ENCODE data around the gene CERS1. TPM values are rescaled to one million over a fixed set of nuclear protein-coding genes. Genes with fewer than 3 reads are reported as not detected.

Gene CERS1
- total RNA-seq, 1 donor from 2014 or later: not detected

DNA sequence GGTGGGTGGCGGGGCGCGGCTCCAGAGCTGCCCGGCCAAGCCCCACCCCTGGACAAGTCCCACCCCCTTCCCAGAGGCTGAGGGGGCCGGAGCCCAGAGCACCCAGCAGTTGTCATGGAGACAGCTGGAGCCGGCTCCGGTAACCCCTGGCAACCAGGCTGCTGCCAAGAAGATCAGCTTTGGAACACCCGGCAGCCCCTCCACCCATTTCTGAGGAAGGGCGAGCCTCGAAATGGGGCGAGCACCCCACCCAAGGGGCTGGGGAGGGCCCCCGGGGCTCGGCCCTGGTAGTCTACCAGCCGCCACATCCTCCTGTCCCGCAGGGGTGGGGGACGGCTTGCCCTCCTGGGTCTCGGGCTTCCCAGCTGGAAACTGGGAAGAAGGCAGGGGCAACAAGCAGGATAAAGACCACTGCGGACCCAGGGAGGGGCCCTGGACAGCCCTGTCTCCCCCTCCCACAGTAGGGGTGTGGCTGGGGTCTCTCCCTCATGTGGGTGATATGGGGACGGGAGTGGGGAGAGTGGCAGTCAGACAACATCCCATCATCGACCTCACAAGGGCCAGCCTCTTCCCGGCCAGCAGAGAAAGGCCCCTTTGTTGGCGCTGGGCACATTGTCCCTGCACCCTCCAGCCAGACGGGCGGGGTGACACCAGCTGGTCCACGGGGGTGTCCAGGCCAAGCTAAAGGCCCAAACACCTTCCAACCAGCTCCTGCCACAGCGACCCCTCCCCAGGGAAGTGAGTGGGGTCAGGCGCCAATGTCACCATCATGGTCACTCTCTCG, 1.5 kb downstream of the CERS1 start:
- Histone ChIP-seq H3K4me1 (peaks cover 3% of the 10 kb centered on the region), H3K9me3 (no peaks in the 10 kb centered on the region), H3K4me3 (no peak overlapping the region), H3K36me3 (peaks cover 8% of the 10 kb centered on the region), H3K27me3 (peaks cover 24% of the 10 kb centered on the region), H3K27ac (no peak overlapping the region)
- TF ChIP-seq, protein P1, sequence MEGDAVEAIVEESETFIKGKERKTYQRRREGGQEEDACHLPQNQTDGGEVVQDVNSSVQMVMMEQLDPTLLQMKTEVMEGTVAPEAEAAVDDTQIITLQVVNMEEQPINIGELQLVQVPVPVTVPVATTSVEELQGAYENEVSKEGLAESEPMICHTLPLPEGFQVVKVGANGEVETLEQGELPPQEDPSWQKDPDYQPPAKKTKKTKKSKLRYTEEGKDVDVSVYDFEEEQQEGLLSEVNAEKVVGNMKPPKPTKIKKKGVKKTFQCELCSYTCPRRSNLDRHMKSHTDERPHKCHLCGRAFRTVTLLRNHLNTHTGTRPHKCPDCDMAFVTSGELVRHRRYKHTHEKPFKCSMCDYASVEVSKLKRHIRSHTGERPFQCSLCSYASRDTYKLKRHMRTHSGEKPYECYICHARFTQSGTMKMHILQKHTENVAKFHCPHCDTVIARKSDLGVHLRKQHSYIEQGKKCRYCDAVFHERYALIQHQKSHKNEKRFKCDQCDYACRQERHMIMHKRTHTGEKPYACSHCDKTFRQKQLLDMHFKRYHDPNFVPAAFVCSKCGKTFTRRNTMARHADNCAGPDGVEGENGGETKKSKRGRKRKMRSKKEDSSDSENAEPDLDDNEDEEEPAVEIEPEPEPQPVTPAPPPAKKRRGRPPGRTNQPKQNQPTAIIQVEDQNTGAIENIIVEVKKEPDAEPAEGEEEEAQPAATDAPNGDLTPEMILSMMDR (IDR thresholded peaks at IDR 0.05): no peak
- ATAC-seq: no peak
- intact Hi-C loops (cut with DNase I): no loop called here
- DNase-seq: no peak

DNA sequence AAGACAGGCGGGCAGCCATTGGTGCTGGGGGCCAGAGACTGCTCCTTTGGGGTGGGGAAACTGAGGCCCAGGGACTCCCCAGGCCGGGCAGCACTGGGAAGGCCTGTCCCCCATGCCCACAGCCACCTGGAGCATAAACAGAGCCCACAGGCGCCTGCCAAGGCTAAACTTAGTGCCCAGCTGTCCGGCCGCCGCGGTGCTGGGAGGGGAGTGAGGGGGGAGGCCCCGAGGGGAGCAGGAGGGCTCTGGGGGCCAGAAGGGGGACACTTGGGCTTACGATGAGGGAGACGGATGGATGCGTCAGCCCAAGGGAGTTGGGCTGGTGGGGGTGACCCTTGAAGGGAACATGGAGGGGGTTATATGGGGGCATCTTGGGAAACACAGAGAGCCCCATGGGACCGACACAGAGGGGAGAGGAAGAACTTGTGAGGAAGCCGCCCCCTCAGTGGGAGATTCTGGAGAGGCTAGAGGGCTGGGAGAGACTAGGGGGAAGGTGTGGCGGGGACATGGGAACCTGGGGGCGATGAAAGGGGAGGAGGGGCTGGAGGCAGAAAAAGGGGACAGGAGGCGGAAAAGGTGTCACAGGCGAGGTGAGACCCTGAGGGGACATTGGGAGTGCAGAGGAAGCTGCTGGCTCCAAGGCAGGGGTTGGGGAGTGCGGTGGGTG, 2.2 kb downstream of the CERS1 start:
- Histone ChIP-seq H3K27me3 (peaks cover 24% of the 10 kb centered on the region), H3K4me3 (no peak overlapping the region), H3K27ac (no peak overlapping the region), H3K4me1 (peaks cover 3% of the 10 kb centered on the region), H3K9me3 (no peaks in the 10 kb centered on the region), H3K36me3 (peaks cover 1% of the 10 kb centered on the region)
- ATAC-seq (no peak), DNase-seq (no peak)
- intact Hi-C loops (cut with DNase I): no loop called here
- TF ChIP-seq, protein P1 (IDR thresholded peaks at IDR 0.05): no peak

DNA sequence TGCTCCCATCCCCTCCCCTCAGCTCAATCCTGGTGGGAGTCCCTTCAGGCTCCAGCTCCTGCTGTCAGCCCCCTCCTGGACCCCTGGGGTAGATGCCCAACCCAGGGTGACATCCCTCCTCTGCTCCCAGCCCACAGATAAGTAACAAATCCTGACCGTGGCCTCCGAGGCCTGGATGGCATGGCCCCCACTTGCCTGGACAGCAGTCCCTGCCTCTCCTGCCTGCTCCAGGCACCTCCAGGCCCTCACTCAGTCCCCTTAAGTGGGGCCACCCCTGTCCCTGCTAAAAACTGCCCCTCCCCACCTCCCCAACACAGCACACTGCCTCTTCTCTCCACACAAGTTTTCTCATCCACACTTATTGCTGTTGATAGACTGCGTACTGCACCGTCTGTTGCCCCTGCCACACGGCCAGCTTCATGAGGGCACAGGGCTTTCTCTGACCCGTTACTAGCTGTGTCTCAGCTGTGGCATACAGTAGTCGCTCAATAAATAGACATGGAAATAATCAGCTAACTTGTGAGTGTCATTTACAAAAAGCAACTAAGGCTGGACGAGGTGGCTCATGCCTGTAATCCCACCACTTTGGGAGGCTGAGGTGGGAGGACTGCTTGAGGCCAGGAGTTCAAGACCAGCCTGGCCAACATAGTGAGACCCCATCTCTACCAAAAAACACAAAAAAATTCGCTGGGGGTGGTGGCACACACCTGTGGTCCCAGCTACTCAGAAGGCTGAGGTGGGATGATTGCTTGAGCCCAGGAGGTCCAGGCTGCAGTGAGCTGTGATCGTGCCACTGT, 5.8 kb downstream of the CERS1 start:
- Histone ChIP-seq H3K9me3 (no peaks in the 10 kb centered on the region), H3K4me1 (peaks cover 3% of the 10 kb centered on the region), H3K27ac (no peak overlapping the region), H3K27me3 (peaks cover 12% of the 10 kb centered on the region), H3K4me3 (no peak overlapping the region), H3K36me3 (no peaks in the 10 kb centered on the region)
- intact Hi-C loops (cut with DNase I): no loop called here
- ATAC-seq (no peak), DNase-seq (no peak)
- TF ChIP-seq, protein P1 (IDR thresholded peaks at IDR 0.05): no peak

DNA sequence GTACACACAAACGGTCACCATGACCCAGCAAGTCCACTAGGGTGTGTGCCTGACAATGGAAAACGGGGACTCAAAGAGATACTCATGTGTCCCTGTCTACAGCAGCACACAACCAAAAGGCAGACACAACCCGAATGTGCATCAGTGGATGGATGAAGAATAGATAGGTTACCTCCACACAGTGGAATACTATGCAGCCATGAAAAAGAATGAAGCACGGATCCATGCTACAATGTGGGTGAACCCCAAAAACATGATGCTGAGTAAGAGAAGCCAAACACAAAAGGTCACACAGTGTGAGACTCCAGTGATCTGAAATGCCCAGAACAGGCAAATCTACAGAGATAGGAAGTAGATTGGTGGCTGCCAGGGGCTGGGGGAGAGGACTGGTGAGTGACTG, 9.0 kb downstream of the CERS1 start:
- H3K4me1 ChIP-seq: no peaks in the 10 kb centered on the region
- H3K9me3 ChIP-seq: no peaks in the 10 kb centered on the region
- no peaks in the 10 kb centered on the region for H3K36me3 ChIP-seq
- no peak overlapping the region for H3K4me3 ChIP-seq
- no peak overlapping the region for H3K27ac ChIP-seq
- ATAC-seq (no peak), DNase-seq (no peak)
- no peaks in the 10 kb centered on the region for H3K27me3 ChIP-seq
- TF ChIP-seq, protein P1 (IDR thresholded peaks at IDR 0.05): no peak
- intact Hi-C loops (cut with DNase I): no loop called here

- ATAC-seq (no peak), DNase-seq (no peak)
- intact Hi-C loops (cut with DNase I): no loop called here
- no peak overlapping the region for H3K4me3 ChIP-seq
- H3K4me1 ChIP-seq: no peaks in the 10 kb centered on the region
- H3K36me3 ChIP-seq: no peaks in the 10 kb centered on the region
- H3K27me3 ChIP-seq: no peaks in the 10 kb centered on the region
- no peaks in the 10 kb centered on the region for H3K9me3 ChIP-seq
- no peak overlapping the region for H3K27ac ChIP-seq
- TF ChIP-seq, protein P1 (IDR thresholded peaks at IDR 0.05): no peak
These were observed 12.2 kb downstream of the CERS1 start for GRCh38 chr19:18883526-18884304.

Data from upper lobe of right lung (tissue), 1 donor.